ENCODE results near the gene PHACTR1. TPM values are rescaled to one million over a fixed set of nuclear protein-coding genes. Genes with fewer than 3 reads are reported as not detected.

The PHACTR1 gene
- total and polyA plus RNA-seq, 9 of the 15 experiments (the other 6 are each of a cell fraction or from before 2014, with no cell fraction given): 11.5 to 32.6 (median 22.0) TPM

DNA sequence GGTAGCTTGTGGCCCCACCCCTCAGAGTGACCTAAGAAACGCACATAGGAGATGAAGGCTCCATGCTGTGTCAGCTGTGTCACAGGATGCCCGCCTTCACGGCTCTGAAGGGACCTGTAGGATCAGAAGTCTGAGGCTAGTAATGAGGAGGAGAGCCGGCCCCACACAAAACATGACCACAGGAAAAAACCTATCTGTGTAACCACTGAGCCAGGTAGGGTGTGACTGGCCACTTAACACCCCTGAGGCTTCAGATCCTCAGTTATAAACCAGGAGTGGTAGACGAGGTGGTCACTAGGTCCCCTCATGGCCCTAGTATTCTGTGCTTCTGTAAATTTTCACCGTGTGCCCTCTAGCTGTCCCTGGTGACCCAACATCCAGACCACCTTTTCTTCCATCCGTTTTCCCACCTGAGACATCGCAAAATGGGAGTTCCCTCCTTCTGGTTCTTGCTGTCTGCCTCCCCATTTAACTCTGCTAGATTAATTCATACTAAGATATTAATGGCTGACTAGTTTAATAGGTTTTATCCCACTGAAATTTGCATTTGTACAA lies 558.9 kb downstream of the PHACTR1 start (continued):
- no peak for TF ChIP-seq MAFF (IDR thresholded peaks at IDR 0.05; ENCODE audit: low read length)
- TF ChIP-seq ZNF583 (CRISPR knock-in tag; IDR thresholded peaks at IDR 0.05): 0 out of 2 replicates have a peak, but pooled peaks have one; percentile 6
- TF ChIP-seq, protein P1, sequence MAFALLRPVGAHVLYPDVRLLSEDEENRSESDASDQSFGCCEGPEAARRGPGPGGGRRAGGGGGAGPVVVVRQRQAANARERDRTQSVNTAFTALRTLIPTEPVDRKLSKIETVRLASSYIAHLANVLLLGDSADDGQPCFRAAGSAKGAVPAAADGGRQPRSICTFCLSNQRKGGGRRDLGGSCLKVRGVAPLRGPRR (CRISPR knock-in tag; IDR thresholded peaks at IDR 0.05): no peak
- TF ChIP-seq, protein P2, sequence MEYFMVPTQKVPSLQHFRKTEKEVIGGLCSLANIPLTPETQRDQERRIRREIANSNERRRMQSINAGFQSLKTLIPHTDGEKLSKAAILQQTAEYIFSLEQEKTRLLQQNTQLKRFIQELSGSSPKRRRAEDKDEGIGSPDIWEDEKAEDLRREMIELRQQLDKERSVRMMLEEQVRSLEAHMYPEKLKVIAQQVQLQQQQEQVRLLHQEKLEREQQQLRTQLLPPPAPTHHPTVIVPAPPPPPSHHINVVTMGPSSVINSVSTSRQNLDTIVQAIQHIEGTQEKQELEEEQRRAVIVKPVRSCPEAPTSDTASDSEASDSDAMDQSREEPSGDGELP (CRISPR knock-in tag; IDR thresholded peaks at IDR 0.05; ENCODE audit: borderline replicate concordance): peak; percentile 74; the same call in 1 of the 2 replicates
- TF ChIP-seq, protein P3, sequence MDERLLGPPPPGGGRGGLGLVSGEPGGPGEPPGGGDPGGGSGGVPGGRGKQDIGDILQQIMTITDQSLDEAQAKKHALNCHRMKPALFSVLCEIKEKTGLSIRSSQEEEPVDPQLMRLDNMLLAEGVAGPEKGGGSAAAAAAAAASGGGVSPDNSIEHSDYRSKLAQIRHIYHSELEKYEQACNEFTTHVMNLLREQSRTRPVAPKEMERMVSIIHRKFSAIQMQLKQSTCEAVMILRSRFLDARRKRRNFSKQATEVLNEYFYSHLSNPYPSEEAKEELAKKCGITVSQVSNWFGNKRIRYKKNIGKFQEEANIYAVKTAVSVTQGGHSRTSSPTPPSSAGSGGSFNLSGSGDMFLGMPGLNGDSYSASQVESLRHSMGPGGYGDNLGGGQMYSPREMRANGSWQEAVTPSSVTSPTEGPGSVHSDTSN (CRISPR knock-in tag; IDR thresholded peaks at IDR 0.05; ENCODE audit: low read depth): no peak
- TF ChIP-seq, protein P3 (tag; conservative IDR thresholded peaks at IDR 0.05; ENCODE audit: low read depth): no peak
- TF ChIP-seq, protein P4, sequence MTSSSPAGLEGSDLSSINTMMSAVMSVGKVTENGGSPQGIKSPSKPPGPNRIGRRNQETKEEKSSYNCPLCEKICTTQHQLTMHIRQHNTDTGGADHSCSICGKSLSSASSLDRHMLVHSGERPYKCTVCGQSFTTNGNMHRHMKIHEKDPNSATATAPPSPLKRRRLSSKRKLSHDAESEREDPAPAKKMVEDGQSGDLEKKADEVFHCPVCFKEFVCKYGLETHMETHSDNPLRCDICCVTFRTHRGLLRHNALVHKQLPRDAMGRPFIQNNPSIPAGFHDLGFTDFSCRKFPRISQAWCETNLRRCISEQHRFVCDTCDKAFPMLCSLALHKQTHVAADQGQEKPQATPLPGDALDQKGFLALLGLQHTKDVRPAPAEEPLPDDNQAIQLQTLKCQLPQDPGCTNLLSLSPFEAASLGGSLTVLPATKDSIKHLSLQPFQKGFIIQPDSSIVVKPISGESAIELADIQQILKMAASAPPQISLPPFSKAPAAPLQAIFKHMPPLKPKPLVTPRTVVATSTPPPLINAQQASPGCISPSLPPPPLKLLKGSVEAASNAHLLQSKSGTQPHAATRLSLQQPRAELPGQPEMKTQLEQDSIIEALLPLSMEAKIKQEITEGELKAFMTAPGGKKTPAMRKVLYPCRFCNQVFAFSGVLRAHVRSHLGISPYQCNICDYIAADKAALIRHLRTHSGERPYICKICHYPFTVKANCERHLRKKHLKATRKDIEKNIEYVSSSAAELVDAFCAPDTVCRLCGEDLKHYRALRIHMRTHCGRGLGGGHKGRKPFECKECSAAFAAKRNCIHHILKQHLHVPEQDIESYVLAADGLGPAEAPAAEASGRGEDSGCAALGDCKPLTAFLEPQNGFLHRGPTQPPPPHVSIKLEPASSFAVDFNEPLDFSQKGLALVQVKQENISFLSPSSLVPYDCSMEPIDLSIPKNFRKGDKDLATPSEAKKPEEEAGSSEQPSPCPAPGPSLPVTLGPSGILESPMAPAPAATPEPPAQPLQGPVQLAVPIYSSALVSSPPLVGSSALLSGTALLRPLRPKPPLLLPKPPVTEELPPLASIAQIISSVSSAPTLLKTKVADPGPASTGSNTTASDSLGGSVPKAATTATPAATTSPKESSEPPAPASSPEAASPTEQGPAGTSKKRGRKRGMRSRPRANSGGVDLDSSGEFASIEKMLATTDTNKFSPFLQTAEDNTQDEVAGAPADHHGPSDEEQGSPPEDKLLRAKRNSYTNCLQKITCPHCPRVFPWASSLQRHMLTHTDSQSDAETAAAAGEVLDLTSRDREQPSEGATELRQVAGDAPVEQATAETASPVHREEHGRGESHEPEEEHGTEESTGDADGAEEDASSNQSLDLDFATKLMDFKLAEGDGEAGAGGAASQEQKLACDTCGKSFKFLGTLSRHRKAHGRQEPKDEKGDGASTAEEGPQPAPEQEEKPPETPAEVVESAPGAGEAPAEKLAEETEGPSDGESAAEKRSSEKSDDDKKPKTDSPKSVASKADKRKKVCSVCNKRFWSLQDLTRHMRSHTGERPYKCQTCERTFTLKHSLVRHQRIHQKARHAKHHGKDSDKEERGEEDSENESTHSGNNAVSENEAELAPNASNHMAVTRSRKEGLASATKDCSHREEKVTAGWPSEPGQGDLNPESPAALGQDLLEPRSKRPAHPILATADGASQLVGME (CRISPR knock-in tag; IDR thresholded peaks at IDR 0.05): 0 out of 2 replicates have a peak, but pooled peaks have one; percentile 63
- TF ChIP-seq TAF7 (tag; IDR thresholded peaks at IDR 0.05): 0 out of 2 replicates have a peak, but pooled peaks have one; percentile 7
- no peak for TF ChIP-seq GTF2E2 (tag; IDR thresholded peaks at IDR 0.05)
- TF ChIP-seq, protein P5, sequence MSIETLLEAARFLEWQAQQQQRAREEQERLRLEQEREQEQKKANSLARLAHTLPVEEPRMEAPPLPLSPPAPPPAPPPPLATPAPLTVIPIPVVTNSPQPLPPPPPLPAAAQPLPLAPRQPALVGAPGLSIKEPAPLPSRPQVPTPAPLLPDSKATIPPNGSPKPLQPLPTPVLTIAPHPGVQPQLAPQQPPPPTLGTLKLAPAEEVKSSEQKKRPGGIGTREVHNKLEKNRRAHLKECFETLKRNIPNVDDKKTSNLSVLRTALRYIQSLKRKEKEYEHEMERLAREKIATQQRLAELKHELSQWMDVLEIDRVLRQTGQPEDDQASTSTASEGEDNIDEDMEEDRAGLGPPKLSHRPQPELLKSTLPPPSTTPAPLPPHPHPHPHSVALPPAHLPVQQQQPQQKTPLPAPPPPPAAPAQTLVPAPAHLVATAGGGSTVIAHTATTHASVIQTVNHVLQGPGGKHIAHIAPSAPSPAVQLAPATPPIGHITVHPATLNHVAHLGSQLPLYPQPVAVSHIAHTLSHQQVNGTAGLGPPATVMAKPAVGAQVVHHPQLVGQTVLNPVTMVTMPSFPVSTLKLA (conservative IDR thresholded peaks at IDR 0.05): peak in 1 of 2 experiments; percentile 44; a peak in 1 of 4 replicates
- TF ChIP-seq POLR2A (conservative IDR thresholded peaks at IDR 0.05): no peak
- TF ChIP-seq WHSC1 (IDR thresholded peaks at IDR 0.05; ENCODE audit: low read length): no peak
- TF ChIP-seq PPARD (CRISPR knock-in tag; IDR thresholded peaks at IDR 0.05): no peak
- TF ChIP-seq ZNF217 (CRISPR knock-in tag; IDR thresholded peaks at IDR 0.05): no peak
- TF ChIP-seq CEBPG (CRISPR knock-in tag; IDR thresholded peaks at IDR 0.05): 0 out of 2 replicates have a peak, but pooled peaks have one; percentile 3
- no peak for TF ChIP-seq CEBPG (tag; conservative IDR thresholded peaks at IDR 0.05 in 1 of 2, IDR thresholded peaks at IDR 0.05 in 1 of 2)
